Measurements from ENCODE around the gene FOXE1. TPM values are rescaled to one million over a fixed set of nuclear protein-coding genes. Genes with fewer than 3 reads are reported as not detected.
A peak's percentile ranks its signal among the peaks of the same experiment; 100 is the strongest.

The FOXE1 gene
- total RNA-seq, 1 experiment from 2014 or later, result not detected

DNA sequence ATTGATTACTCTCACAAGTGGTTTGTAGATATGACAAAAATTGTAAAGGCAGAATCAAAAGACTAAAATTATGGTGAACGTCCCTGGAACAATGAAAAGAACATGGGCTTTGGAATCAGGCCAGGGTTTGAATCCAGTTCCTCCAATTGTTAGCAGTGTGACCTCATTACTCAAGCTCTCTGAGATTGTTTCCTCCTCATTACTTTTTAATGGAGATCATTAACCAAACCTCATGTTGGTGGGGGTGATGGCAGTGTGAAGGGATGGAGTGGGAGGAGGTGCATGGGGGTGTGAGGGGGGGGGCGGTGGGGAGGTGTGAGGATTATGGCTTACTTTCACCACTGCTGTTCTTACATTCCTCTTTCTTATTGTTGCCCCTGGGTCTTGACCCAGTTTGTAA, 44.1 kb upstream of the FOXE1 start:
- Histone ChIP-seq H2BK120ac (ENCODE audit: low read depth, low read length, poor library complexity, severe bottlenecking) (no peak overlapping the region), H3K4me1 (ENCODE audit: insufficient read depth, low read length) (peaks cover 2% of the 10 kb centered on the region; the same call in 1 of the 2 replicates), H4K8ac (replicated peaks; ENCODE audit: insufficient read length, low read depth, low read length) (no peak overlapping the region), H3K4me2 (ENCODE audit: insufficient read depth, insufficient read length, low read length) (no peak overlapping the region), H3K23ac (ENCODE audit: insufficient read length, low read depth, low read length) (no peak overlapping the region), H3K27ac (ENCODE audit: insufficient read length, low read depth, low read length) (no peak overlapping the region), H3K9me3 (ENCODE audit: control insufficient read depth, low read depth, low read length) (no peaks in the 10 kb centered on the region), H3K56ac (ENCODE audit: insufficient read length, low read depth, low read length) (no peak overlapping the region), H3K9ac (ENCODE audit: extremely low read depth, insufficient read length, low read length) (no peak overlapping the region), H3K79me1 (ENCODE audit: insufficient read depth, low read depth, low read length, poor library complexity, severe bottlenecking) (no peaks in the 10 kb centered on the region), H4K5ac (ENCODE audit: insufficient read length, low read depth, low read length) (no peak overlapping the region), H3K14ac (ENCODE audit: insufficient read depth, low read length) (no peak overlapping the region), H2BK20ac (ENCODE audit: low read depth, low read length, poor library complexity, severe bottlenecking) (no peak overlapping the region), H2AFZ (ENCODE audit: low read length) (no peak overlapping the region), H3K4ac (ENCODE audit: low read depth, low read length) (no peak overlapping the region), H3T11ph (ENCODE audit: low read length) (no peak overlapping the region), H2AK5ac (ENCODE audit: insufficient read length, low read length) (no peak overlapping the region), H2BK5ac (ENCODE audit: insufficient read length, low read length) (no peak overlapping the region), H2BK12ac (ENCODE audit: insufficient read length, low read depth, low read length) (no peak overlapping the region), H3K23me2 (ENCODE audit: insufficient read length, low read depth, low read length, poor library complexity, severe bottlenecking) (no peaks in the 10 kb centered on the region), H3K79me2 (ENCODE audit: insufficient read depth, low read length) (no peaks in the 10 kb centered on the region), H2BK15ac (ENCODE audit: low read depth, low read length) (no peak overlapping the region), H3K27me3 (ENCODE audit: insufficient read depth, low read length) (no peaks in the 10 kb centered on the region; the same call in 1 of the 2 replicates), H4K91ac (ENCODE audit: insufficient read length, low read depth, low read length) (no peak overlapping the region), H3K18ac (ENCODE audit: insufficient read length, low read depth, low read length) (no peak overlapping the region), H4K20me1 (ENCODE audit: control insufficient read depth, insufficient read depth, insufficient read length) (no peaks in the 10 kb centered on the region)
- peaks cover 46% of the 10 kb centered on the region for H3K27me3 Mint-ChIP-seq (ENCODE audit: low read depth)
- H3K36me3 Mint-ChIP-seq (ENCODE audit: insufficient read depth in 1 of 3, low read depth in 3 of 3), result no peaks in the 10 kb centered on the region
- WGBS (ENCODE audit: extremely low coverage, insufficient read length, low lambda C conversion rate), result no CpG with 5 or more reads among the region's 2 CpGs
- H3K4me3 Mint-ChIP-seq, result no peak overlapping the region
- H3K27ac Mint-ChIP-seq, result peak overlapping the region in 1 of 3 experiments; percentile 89; a peak in 2 of 7 replicates
- TF ChIP-seq, protein P1, sequence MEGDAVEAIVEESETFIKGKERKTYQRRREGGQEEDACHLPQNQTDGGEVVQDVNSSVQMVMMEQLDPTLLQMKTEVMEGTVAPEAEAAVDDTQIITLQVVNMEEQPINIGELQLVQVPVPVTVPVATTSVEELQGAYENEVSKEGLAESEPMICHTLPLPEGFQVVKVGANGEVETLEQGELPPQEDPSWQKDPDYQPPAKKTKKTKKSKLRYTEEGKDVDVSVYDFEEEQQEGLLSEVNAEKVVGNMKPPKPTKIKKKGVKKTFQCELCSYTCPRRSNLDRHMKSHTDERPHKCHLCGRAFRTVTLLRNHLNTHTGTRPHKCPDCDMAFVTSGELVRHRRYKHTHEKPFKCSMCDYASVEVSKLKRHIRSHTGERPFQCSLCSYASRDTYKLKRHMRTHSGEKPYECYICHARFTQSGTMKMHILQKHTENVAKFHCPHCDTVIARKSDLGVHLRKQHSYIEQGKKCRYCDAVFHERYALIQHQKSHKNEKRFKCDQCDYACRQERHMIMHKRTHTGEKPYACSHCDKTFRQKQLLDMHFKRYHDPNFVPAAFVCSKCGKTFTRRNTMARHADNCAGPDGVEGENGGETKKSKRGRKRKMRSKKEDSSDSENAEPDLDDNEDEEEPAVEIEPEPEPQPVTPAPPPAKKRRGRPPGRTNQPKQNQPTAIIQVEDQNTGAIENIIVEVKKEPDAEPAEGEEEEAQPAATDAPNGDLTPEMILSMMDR (conservative IDR thresholded peaks at IDR 0.05), result no peak
- peaks cover 30 to 31% of the 10 kb centered on the region in 2 experiments for H3K4me1 Mint-ChIP-seq
- DNase-seq, result no peak
- no peaks in the 10 kb centered on the region for H3K9me3 Mint-ChIP-seq
